GM12878 (cell line): ENCODE data around the gene ALCAM. TPM values are rescaled to one million over a fixed set of nuclear protein-coding genes. Genes with fewer than 3 reads are reported as not detected.

ENCODE experiments used
- ELK1 ChIP-seq: IDR thresholded peaks from 2 replicates; pipeline ENCODE4 v1.6.1; 2012; ENCODE audit warnings: low read depth, low read length, improper control_type of control experiment
- EZH2 ChIP-seq: IDR thresholded peaks from 2 replicates; pipeline ENCODE4 v1.6.1; 2012; ENCODE audit warnings: low read depth, mild to moderate bottlenecking, control low read depth, inconsistent platforms, low read length, borderline replicate concordance; ENCODE audit not compliant: control insufficient read depth
- IKZF2 ChIP-seq, 2 experiments: fragments of 450-650 bp; IDR thresholded peaks; 2 replicates each; pipeline ENCODE4 v1.6.1; 2017; ENCODE audit warnings: mild to moderate bottlenecking in 2 of 2, moderate library complexity in 2 of 2
- MLLT1 ChIP-seq: fragments of 450-650 bp; IDR thresholded peaks from 2 replicates; pipeline ENCODE4 v1.6.1; 2016; ENCODE audit warnings: mild to moderate bottlenecking
- NKRF ChIP-seq: fragments of 450-650 bp; conservative IDR thresholded peaks from 2 replicates; pipeline ENCODE4 v1.6.1; 2017; ENCODE audit warnings: mild to moderate bottlenecking, moderate library complexity
- PAX5 ChIP-seq: IDR thresholded peaks from 2 replicates; pipeline ENCODE4 v1.6.1; 2011; ENCODE audit warnings: low read depth, low read length, borderline replicate concordance
- PML ChIP-seq: IDR thresholded peaks from 2 replicates; pipeline ENCODE4 v1.6.1; 2012; ENCODE audit warnings: low read length, inconsistent platforms
- POLR2AphosphoS2 ChIP-seq: IDR thresholded peaks from 2 replicates; pipeline ENCODE4 v1.6.1; 2011; ENCODE audit warnings: low read depth, mild to moderate bottlenecking, low read length, improper control_type of control experiment, moderate library complexity
- RFX5 ChIP-seq: IDR thresholded peaks from 2 replicates; pipeline ENCODE4 v1.6.1; 2011; ENCODE audit warnings: low read depth, low read length, improper control_type of control experiment
- TCF12 ChIP-seq: IDR thresholded peaks from 2 replicates; pipeline ENCODE4 v1.6.1; 2011; ENCODE audit warnings: low read depth, mild to moderate bottlenecking, low read length
- polyA plus RNA-seq, 11 experiments: library from polyadenylated mRNA; depleted of rRNA in 4 of 11; unstranded in 6 of 11; stranded (reverse) in 5 of 11; fragments of >200 nt; fragmentation: Nextera tagmentation in 4 of 11; fragmentation: Illumina TruSeq in 1 of 11; extraction: Ambion mirVana in 4 of 11; extraction: Trizol in 1 of 11; gene quantifications; 1 replicate in 1 of 11; 2 replicates in 10 of 11; pipeline versions ENCODE4 v1.2.1 to v1.2.3, GENCODE V29; 2011 to 2016; ENCODE audit warnings: inconsistent platforms in 2 of 11, missing spikeins in 2 of 11, low read depth in 1 of 11
- total RNA-seq, 4 experiments: library from RNA; depleted of rRNA in 3 of 4; stranded (reverse); fragments of >200 nt in 3 of 4; fragmentation: Illumina TruSeq in 1 of 4; extraction: Trizol in 1 of 4; gene quantifications; 2 replicates each; pipeline versions ENCODE4 v1.2.1 to v1.2.3, GENCODE V29; 2013 to 2021
- TF ChIP-seq, protein P1 (sequence below): IDR thresholded peaks from 2 replicates; pipeline ENCODE4 v1.6.1; 2012; ENCODE audit warnings: low read depth, low read length, improper control_type of control experiment

The ALCAM gene
- total and polyA plus RNA-seq, 10 of the 15 experiments (the other 5 are each of a cell fraction or from before 2014, with no cell fraction given), result 12.2 to 54.2 (median 32.6) TPM

GRCh38 chr3:105366326-105367062 lies at the start of gene ALCAM (continued):
- TF ChIP-seq RFX5, result 0 out of 2 replicates have a peak, but pooled peaks have one; percentile 7
- TF ChIP-seq ELK1, result 0 out of 2 replicates have a peak, but pooled peaks have one; percentile 30
- TF ChIP-seq EZH2, result no peak
- TF ChIP-seq, protein P1, sequence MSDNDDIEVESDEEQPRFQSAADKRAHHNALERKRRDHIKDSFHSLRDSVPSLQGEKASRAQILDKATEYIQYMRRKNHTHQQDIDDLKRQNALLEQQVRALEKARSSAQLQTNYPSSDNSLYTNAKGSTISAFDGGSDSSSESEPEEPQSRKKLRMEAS, result peak; percentile 55; the same call in 1 of the 2 replicates
- TF ChIP-seq PML, result 0 out of 2 replicates have a peak, but pooled peaks have one; percentile 37
- TF ChIP-seq IKZF2 (IDR thresholded peaks at IDR 0.05), result peak; percentile 81
- TF ChIP-seq PAX5, result peak; percentile 5; the same call in 1 of the 2 replicates
- TF ChIP-seq POLR2AphosphoS2, result no peak
- TF ChIP-seq TCF12, result peak; percentile 69; the same call in 1 of the 2 replicates
- TF ChIP-seq NKRF, result peak; percentile 63
- peak; percentile 65; the same call in 1 of the 2 replicates for TF ChIP-seq MLLT1
